Panc1 (cell line): ENCODE data around the gene ZBTB20. TPM values are rescaled to one million over a fixed set of nuclear protein-coding genes. Genes with fewer than 3 reads are reported as not detected.

Experiments
- ATAC-seq: fragments of 200-7000 bp; cut with Tn5 transposase; 2 replicates; pipeline ENCODE4 v1.9.1; 2020; ENCODE audit warnings: mild to moderate bottlenecking, moderate library complexity
- BruUV-seq: library from RNA; stranded (reverse); fragments of 400-500 nt; replicated peaks from 2 replicates; lab custom pipeline; 2021; lab: Mats Ljungman, UMichigan
- CTCF ChIA-PET: fragments of 300-600 bp; sonication (Branson Sonifier 250); formaldehyde crosslinking; loops from one replicate; lab custom pipeline; 2022; ENCODE audit warnings: antibody characterized with exemption; lab: Charles Lee
- POLR2A ChIA-PET: fragments of 300-600 bp; sonication (Branson Sonifier 250); formaldehyde crosslinking; loops from one replicate; lab custom pipeline; 2022; ENCODE audit warnings: antibody characterized with exemption; lab: Charles Lee
- DNase-seq: peaks from one replicate; pipeline ENCODE4 v3.0.0-alpha.2; 2010; ENCODE audit warnings: low read depth, low spot score
- H3K27ac ChIP-seq: 2 replicates; pipeline ENCODE4 v1.5.1; 2011; ENCODE audit warnings: mild to moderate bottlenecking, low read length, inconsistent platforms
- H3K27me3 ChIP-seq: fragments of 200-500 bp; sonication (Bioruptor generic); 2 replicates; pipeline ENCODE4 v1.6.0; 2014; ENCODE audit warnings: low read length, inconsistent platforms; ENCODE audit not compliant: control insufficient read depth, insufficient read depth
- H3K36me3 ChIP-seq: fragments of 200-500 bp; sonication (Bioruptor generic); 2 replicates; pipeline ENCODE4 v1.5.1; 2014; ENCODE audit warnings: inconsistent platforms, mild to moderate bottlenecking, low read length, moderate library complexity; ENCODE audit not compliant: control insufficient read depth, insufficient read depth
- H3K4me1 ChIP-seq: 2 replicates; pipeline ENCODE4 v1.5.1; 2011; ENCODE audit warnings: inconsistent platforms, mild to moderate bottlenecking, low read length, moderate library complexity; ENCODE audit not compliant: control insufficient read depth, insufficient read depth
- H3K4me3 ChIP-seq, 2 experiments: 2 replicates each; pipeline ENCODE4 v1.5.1; 2011 to 2012; ENCODE audit warnings: low read depth in 2 of 2, low read length in 2 of 2, mild to moderate bottlenecking in 2 of 2, inconsistent platforms in 1 of 2, moderate library complexity in 1 of 2
- H3K9me3 ChIP-seq: fragments of 200-500 bp; sonication (Bioruptor generic); 2 replicates; pipeline ENCODE4 v1.5.1; 2014; ENCODE audit warnings: low read depth, mild to moderate bottlenecking, inconsistent platforms, low read length, moderate library complexity; ENCODE audit not compliant: control insufficient read depth, insufficient read depth
- CTCF ChIP-seq: fragments of 450-650 bp; IDR thresholded peaks from 2 replicates; pipeline ENCODE4 v1.5.1; 2017; ENCODE audit warnings: mild to moderate bottlenecking
- POLR2AphosphoS5 ChIP-seq: IDR thresholded peaks from 2 replicates; pipeline ENCODE4 v1.6.1; 2012; ENCODE audit warnings: mild to moderate bottlenecking, low read depth, low read length, moderate library complexity
- REST ChIP-seq, 2 experiments: IDR thresholded peaks; 2 replicates each; pipeline ENCODE4 v1.6.1; 2011 to 2012; ENCODE audit warnings: low read depth in 2 of 2, control low read depth in 1 of 2, low read length in 1 of 2, mild to moderate bottlenecking in 1 of 2, moderate library complexity in 1 of 2; ENCODE audit not compliant: insufficient read depth in 1 of 2
- SIN3A ChIP-seq: IDR thresholded peaks from 2 replicates; pipeline ENCODE4 v1.6.1; 2012; ENCODE audit warnings: low read depth, mild to moderate bottlenecking, low read length, moderate library complexity, borderline replicate concordance; ENCODE audit not compliant: insufficient read depth
- TCF7L2 ChIP-seq: IDR thresholded peaks from 2 replicates; pipeline ENCODE4 v1.6.1; 2011; ENCODE audit warnings: mild to moderate bottlenecking, low read depth, low read length, inconsistent platforms
- in situ Hi-C: cut with HindIII; loops from 2 replicates; pipeline ENCODE4 v1.10.0; 2016; ENCODE audit warnings: low sequenced_read_pairs, low pct_unique_long_range_greater_than_20kb
- intact Hi-C: fragments of 100-400 bp; cut with micrococcal nuclease; formaldehyde crosslinking; loops from one replicate; pipeline ENCODE4 v1.10.0; 2022; ENCODE audit not compliant: unreplicated experiment
- total RNA-seq: library from RNA; stranded (reverse); gene quantifications from one replicate; pipeline ENCODE4 v1.2.1, GENCODE V29; 2021; ENCODE audit not compliant: unreplicated experiment

Gene ZBTB20
- total RNA-seq, 1 experiment from 2014 or later: 4.1 TPM

GRCh38 chr3:114539525-114539924 is 607.6 kb downstream of the ZBTB20 start:
- DNase-seq: no peak
- Histone ChIP-seq H3K27ac (no peak overlapping the region), H3K4me1 (no peaks in the 10 kb centered on the region), H3K36me3 (no peaks in the 10 kb centered on the region), H3K9me3 (no peaks in the 10 kb centered on the region), H3K4me3 (no peak overlapping the region), H3K27me3 (no peaks in the 10 kb centered on the region)
- ChIA-PET POLR2A (no interaction called here), CTCF (no interaction called here)
- in situ Hi-C loops (no loop called here), intact Hi-C loops (no loop called here)
- ATAC-seq: no peak
- no TSS peak for BruUV-seq
- TF ChIP-seq POLR2AphosphoS5: no peak
- TF ChIP-seq SIN3A: no peak
- no peak for TF ChIP-seq CTCF
- no peak for TF ChIP-seq REST (IDR thresholded peaks at IDR 0.05; ENCODE audit: insufficient read depth in 1 of 2, low read depth in 2 of 2, low read length in 1 of 2)
- TF ChIP-seq TCF7L2: no peak

GRCh38 chr3:114538211-114538610 is 608.9 kb downstream of the ZBTB20 start:
- no peak for ATAC-seq
- no peak overlapping the region for H3K4me3 ChIP-seq
- no TSS peak for BruUV-seq
- no peak overlapping the region for H3K27ac ChIP-seq
- TF ChIP-seq CTCF: no peak
- no peak for TF ChIP-seq REST (IDR thresholded peaks at IDR 0.05; ENCODE audit: insufficient read depth in 1 of 2, low read depth in 2 of 2, low read length in 1 of 2)
- no peak for TF ChIP-seq TCF7L2
- TF ChIP-seq SIN3A: no peak
- no peak for TF ChIP-seq POLR2AphosphoS5
- POLR2A ChIA-PET: no interaction called here
- H3K4me1 ChIP-seq: no peaks in the 10 kb centered on the region
- no peaks in the 10 kb centered on the region for H3K9me3 ChIP-seq
- no peaks in the 10 kb centered on the region for H3K27me3 ChIP-seq
- in situ Hi-C loops (no loop called here), intact Hi-C loops (no loop called here)
- DNase-seq: no peak
- no peaks in the 10 kb centered on the region for H3K36me3 ChIP-seq
- CTCF ChIA-PET: no interaction called here
